Liver (tissue), 3 donors: ENCODE results near the gene ZSCAN1.

Source experiments
- CTCF ChIP-seq: fragments of 150-350 bp; IDR thresholded peaks from 2 replicates; pipeline ENCODE4 v1.5.1; 2017; ENCODE audit warnings: improper control_type of control experiment, low read depth, low read length; ENCODE audit not compliant: missing input control
- JUND ChIP-seq, 2 donors: IDR thresholded peaks; 2 replicates each; pipeline ENCODE4 v1.6.1; 2016; ENCODE audit warnings: antibody characterized with exemption in 2 of 2
- REST ChIP-seq: IDR thresholded peaks from 2 replicates; pipeline ENCODE4 v1.6.1; 2016; ENCODE audit warnings: antibody characterized with exemption, mild to moderate bottlenecking
- SP1 ChIP-seq: IDR thresholded peaks from 2 replicates; pipeline ENCODE4 v1.6.1; 2018; ENCODE audit warnings: antibody characterized with exemption, mild to moderate bottlenecking
- donor health status: healthy.
- donor health status: healthy.

DNA sequence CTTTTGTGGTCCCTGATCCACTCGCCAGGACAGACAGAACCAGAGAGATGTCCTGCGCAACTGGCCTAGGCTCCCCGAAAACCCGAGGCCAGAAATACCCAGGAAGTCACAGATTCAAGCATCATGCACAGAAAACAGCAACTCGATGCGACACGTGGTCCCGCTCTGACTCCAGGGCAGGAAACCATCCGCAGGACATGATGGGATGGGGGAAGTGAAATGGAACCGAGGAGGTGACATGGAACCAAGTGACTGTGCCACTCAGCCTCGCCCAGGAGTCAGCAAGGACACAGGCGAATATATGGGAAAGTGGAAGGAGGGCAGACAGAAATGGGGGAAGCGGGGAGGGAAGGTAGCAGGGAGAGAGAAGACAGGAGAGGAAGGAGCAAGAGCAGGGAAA is 63.1 kb downstream of the ZSCAN1 start:
- TF ChIP-seq CTCF (no peak), SP1 (no peak), JUND (IDR thresholded peaks at IDR 0.05) (no peak), REST (no peak)
